IMR-90 (cell line): ENCODE measurements around the gene NACC1. TPM values are rescaled to one million over a fixed set of nuclear protein-coding genes. Genes with fewer than 3 reads are reported as not detected.

Experiments
- ATAC-seq: fragments of 200-7000 bp; cut with Tn5 transposase; 2 replicates; pipeline ENCODE4 v1.9.1; 2020; ENCODE audit warnings: low read depth, mild to moderate bottlenecking, moderate library complexity
- BruUV-seq: library from RNA; stranded (reverse); fragments of 400-500 nt; replicated peaks from 2 replicates; lab custom pipeline; 2021; lab: Mats Ljungman, UMichigan
- CTCF ChIA-PET: fragments of 300-600 bp; formaldehyde crosslinking; extraction: SDS; loops from one replicate; lab custom pipeline; 2021; ENCODE audit warnings: antibody characterized with exemption; lab: Yijun Ruan, JAX
- POLR2A ChIA-PET: fragments of 300-600 bp; sonication (Branson Sonifier 250); formaldehyde crosslinking; loops from one replicate; lab custom pipeline; 2022; ENCODE audit warnings: antibody characterized with exemption; ENCODE audit not compliant: unreplicated experiment; lab: Charles Lee
- DNase-seq: peaks from one replicate; pipeline ENCODE4 v3.0.0; 2013
- H2AFZ ChIP-seq: replicated peaks from 2 replicates; pipeline ENCODE3; 2013; ENCODE audit warnings: low read length, mild to moderate bottlenecking; ENCODE audit not compliant: poor library complexity
- H2AK5ac ChIP-seq: 2 replicates; pipeline ENCODE4 v1.6.1; 2013; ENCODE audit warnings: low read depth, low read length, inconsistent platforms
- H2AK9ac ChIP-seq: replicated peaks from 2 replicates; pipeline ENCODE3; 2013; ENCODE audit warnings: mild to moderate bottlenecking, low read depth, low read length, moderate library complexity; ENCODE audit not compliant: poor library complexity
- H2BK120ac ChIP-seq: 2 replicates; pipeline ENCODE4 v1.6.1; 2013; ENCODE audit warnings: low read depth, low read length, inconsistent platforms
- H2BK15ac ChIP-seq: 3 replicates; pipeline ENCODE4 v1.6.1; 2013; ENCODE audit warnings: low read depth, low read length, inconsistent platforms
- H2BK20ac ChIP-seq: 2 replicates; pipeline ENCODE4 v1.6.1; 2013; ENCODE audit warnings: low read depth, mild to moderate bottlenecking, inconsistent platforms, low read length, moderate library complexity
- H2BK5ac ChIP-seq: 2 replicates; pipeline ENCODE4 v1.6.1; 2013; ENCODE audit warnings: mild to moderate bottlenecking, low read depth, low read length, inconsistent platforms; ENCODE audit not compliant: poor library complexity, severe bottlenecking
- H3K14ac ChIP-seq: replicated peaks from 2 replicates; pipeline ENCODE4 v1.6.1; 2013; ENCODE audit warnings: low read depth, low read length, inconsistent platforms
- H3K18ac ChIP-seq: 2 replicates; pipeline ENCODE4 v1.6.1; 2013; ENCODE audit warnings: low read depth, low read length, control low read depth
- H3K23ac ChIP-seq: 2 replicates; pipeline ENCODE4 v1.6.1; 2013; ENCODE audit warnings: low read depth, low read length, inconsistent platforms
- H3K27ac ChIP-seq: 2 replicates; pipeline ENCODE4 v1.5.1; 2013; ENCODE audit warnings: mild to moderate bottlenecking, control low read depth, low read length; ENCODE audit not compliant: insufficient read depth
- H3K27me3 ChIP-seq: 2 replicates; pipeline ENCODE4 v1.6.1; 2013; ENCODE audit warnings: low read length; ENCODE audit not compliant: control insufficient read depth, insufficient read depth
- H3K36me3 ChIP-seq: 2 replicates; pipeline ENCODE4 v1.6.1; 2013; ENCODE audit warnings: low read length, mixed read lengths; ENCODE audit not compliant: control insufficient read depth, insufficient read depth
- H3K4ac ChIP-seq: 2 replicates; pipeline ENCODE4 v1.6.1; 2013; ENCODE audit warnings: low read depth, low read length, inconsistent platforms
- H3K4me1 ChIP-seq: 2 replicates; pipeline ENCODE4 v1.6.1; 2013; ENCODE audit warnings: low read length, mixed read lengths; ENCODE audit not compliant: control insufficient read depth, insufficient read depth
- H3K4me2 ChIP-seq: 2 replicates; pipeline ENCODE4 v1.6.1; 2013; ENCODE audit warnings: low read depth, mild to moderate bottlenecking, control low read depth, low read length, moderate library complexity
- H3K4me3 ChIP-seq: 2 replicates; pipeline ENCODE4 v1.5.1; 2013; ENCODE audit warnings: low read depth, mild to moderate bottlenecking, control low read depth, low read length, moderate library complexity; ENCODE audit not compliant: insufficient read depth
- H3K56ac ChIP-seq: 2 replicates; pipeline ENCODE4 v1.6.1; 2013; ENCODE audit warnings: low read length, inconsistent platforms; ENCODE audit not compliant: insufficient read depth; ENCODE audit errors: extremely low read depth
- H3K79me1 ChIP-seq, 2 experiments: 2 replicates each; pipeline ENCODE4 v1.6.1; 2013; ENCODE audit warnings: low read length in 2 of 2, inconsistent platforms in 1 of 2, low read depth in 1 of 2
- H3K9ac ChIP-seq: 2 replicates; pipeline ENCODE4 v1.6.1; 2013; ENCODE audit warnings: low read depth, low read length, control low read depth
- H3K9me1 ChIP-seq: 2 replicates; pipeline ENCODE4 v1.6.1; 2013; ENCODE audit warnings: low read length, inconsistent platforms; ENCODE audit not compliant: insufficient read depth
- H3K9me3 ChIP-seq: 2 replicates; pipeline ENCODE4 v1.6.1; 2013; ENCODE audit warnings: low read length; ENCODE audit not compliant: control insufficient read depth, insufficient read depth
- H4K20me1 ChIP-seq: 2 replicates; pipeline ENCODE4 v1.6.1; 2013; ENCODE audit warnings: low read length, inconsistent platforms; ENCODE audit not compliant: insufficient read depth
- H4K5ac ChIP-seq: 2 replicates; pipeline ENCODE4 v1.6.1; 2013; ENCODE audit warnings: mild to moderate bottlenecking, low read depth, low read length, control low read depth
- H4K8ac ChIP-seq, 2 experiments: 2 replicates each; pipeline ENCODE4 v1.6.1; 2013; ENCODE audit warnings: low read depth in 2 of 2, low read length in 2 of 2, control low read depth in 1 of 2, inconsistent platforms in 1 of 2
- H4K91ac ChIP-seq: 2 replicates; pipeline ENCODE4 v1.6.1; 2013; ENCODE audit warnings: low read depth, low read length, inconsistent platforms; ENCODE audit not compliant: insufficient read depth
- BHLHE40 ChIP-seq: fragments of 150-350 bp; IDR thresholded peaks from 2 replicates; pipeline ENCODE4 v1.6.1; 2016; ENCODE audit warnings: mild to moderate bottlenecking, low read depth, low read length
- CEBPB ChIP-seq: IDR thresholded peaks from 2 replicates; pipeline ENCODE4 v1.6.1; 2012; ENCODE audit warnings: low read depth, low read length, improper control_type of control experiment
- CHD1 ChIP-seq: IDR thresholded peaks from 2 replicates; pipeline ENCODE4 v1.6.1; 2012; ENCODE audit warnings: low read depth, low read length, improper control_type of control experiment
- FOS ChIP-seq: fragments of 150-350 bp; IDR thresholded peaks from 2 replicates; pipeline ENCODE4 v1.6.1; 2016; ENCODE audit warnings: low read depth, low read length
- NFE2L2 ChIP-seq: fragments of 150-350 bp; IDR thresholded peaks from 2 replicates; pipeline ENCODE4 v1.6.1; 2016; ENCODE audit warnings: low read depth, mild to moderate bottlenecking, low read length
- POLR2A ChIP-seq: IDR thresholded peaks from 2 replicates; pipeline ENCODE4 v1.6.1; 2012; ENCODE audit warnings: mild to moderate bottlenecking, low read depth, low read length
- RAD21 ChIP-seq: IDR thresholded peaks from 2 replicates; pipeline ENCODE4 v1.6.1; 2012; ENCODE audit warnings: low read length, improper control_type of control experiment
- RCOR1 ChIP-seq: IDR thresholded peaks from 2 replicates; pipeline ENCODE4 v1.6.1; 2012; ENCODE audit warnings: mild to moderate bottlenecking, low read length, improper control_type of control experiment; ENCODE audit not compliant: insufficient replicate concordance
- RFX5 ChIP-seq: IDR thresholded peaks from 2 replicates; pipeline ENCODE4 v1.8.0; 2012; ENCODE audit warnings: low read depth, mild to moderate bottlenecking, low read length, moderate library complexity
- WGBS, 2 experiments: methylation state at CpG; one replicate each; pipeline versions ENCODE4 v1.1.5 to v1.1.7; 2013; ENCODE audit warnings: missing lambda C conversion rate in 2 of 2; ENCODE audit not compliant: insufficient read length in 1 of 2; ENCODE audit errors: extremely low coverage in 2 of 2; 5-methylcytosine and 5-hydroxymethylcytosine counted together
- dilution Hi-C: fragments of 300-500 bp; cut with HindIII; formaldehyde crosslinking; loops from one replicate; pipeline ENCODE4 v1.14.3; 2018; ENCODE audit warnings: low sequenced_read_pairs; ENCODE audit not compliant: unreplicated experiment
- in situ Hi-C: fragments of 300-500 bp; cut with MboI; formaldehyde crosslinking; loops from 3 replicates; pipeline ENCODE4 v1.14.3; 2019; ENCODE audit warnings: low sequenced_read_pairs, inconsistent platforms, mixed read lengths
- intact Hi-C: fragments of 100-400 bp; cut with micrococcal nuclease; formaldehyde crosslinking; loops from 2 replicates; pipeline ENCODE4 v1.10.0; 2022
- polyA plus RNA-seq, 3 experiments: library from polyadenylated mRNA; depleted of rRNA; stranded (reverse); fragments of >200 nt; gene quantifications; 2 replicates each; pipeline ENCODE4 v1.2.3, GENCODE V29; 2012; ENCODE audit warnings: low replicate concordance in 1 of 3
- total RNA-seq: library from RNA; depleted of rRNA; stranded (reverse); fragments of >200 nt; gene quantifications from 2 replicates; pipeline ENCODE4 v1.2.3, GENCODE V29; 2012
- TF ChIP-seq, protein P1 (sequence below): fragments of 150-350 bp; IDR thresholded peaks from 2 replicates; pipeline ENCODE4 v1.6.1; 2017; ENCODE audit warnings: mild to moderate bottlenecking, antibody characterized with exemption, low read length, low read depth
- TF ChIP-seq, protein P2 (sequence below): conservative IDR thresholded peaks from 2 replicates; pipeline ENCODE4 v1.5.1; 2012; ENCODE audit warnings: mild to moderate bottlenecking, low read depth, low read length, improper control_type of control experiment

The NACC1 gene
- total and polyA plus RNA-seq, 2 of the 4 experiments (the other 2 are of a cell fraction), result 42.5 to 181 TPM

DNA sequence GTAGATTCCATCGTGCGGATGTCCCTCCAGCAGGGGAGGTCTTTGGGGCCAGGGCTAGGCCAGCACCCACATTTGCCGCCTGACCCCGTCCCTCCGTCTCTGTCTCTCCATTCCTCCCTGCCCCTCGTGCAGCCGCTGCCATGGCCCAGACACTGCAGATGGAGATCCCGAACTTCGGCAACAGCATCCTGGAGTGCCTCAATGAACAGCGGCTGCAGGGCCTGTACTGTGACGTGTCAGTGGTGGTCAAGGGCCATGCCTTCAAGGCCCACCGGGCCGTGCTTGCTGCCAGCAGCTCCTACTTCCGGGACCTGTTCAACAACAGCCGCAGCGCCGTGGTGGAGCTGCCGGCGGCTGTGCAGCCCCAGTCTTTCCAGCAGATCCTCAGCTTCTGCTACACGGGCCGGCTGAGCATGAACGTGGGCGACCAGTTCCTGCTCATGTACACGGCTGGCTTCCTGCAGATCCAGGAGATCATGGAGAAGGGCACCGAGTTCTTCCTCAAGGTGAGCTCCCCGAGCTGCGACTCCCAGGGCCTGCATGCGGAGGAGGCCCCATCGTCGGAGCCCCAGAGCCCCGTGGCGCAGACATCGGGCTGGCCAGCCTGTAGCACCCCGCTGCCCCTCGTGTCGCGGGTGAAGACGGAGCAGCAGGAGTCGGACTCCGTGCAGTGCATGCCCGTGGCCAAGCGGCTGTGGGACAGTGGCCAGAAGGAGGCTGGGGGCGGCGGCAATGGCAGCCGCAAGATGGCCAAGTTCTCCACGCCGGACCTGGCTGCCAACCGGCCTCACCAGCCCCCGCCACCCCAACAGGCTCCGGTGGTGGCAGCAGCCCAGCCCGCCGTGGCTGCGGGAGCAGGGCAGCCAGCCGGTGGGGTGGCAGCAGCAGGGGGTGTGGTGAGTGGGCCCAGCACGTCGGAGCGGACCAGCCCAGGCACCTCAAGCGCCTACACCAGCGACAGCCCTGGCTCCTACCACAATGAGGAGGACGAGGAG lies 17.3 kb downstream of the NACC1 start (continued):
- no peak for TF ChIP-seq CHD1
- no peak for TF ChIP-seq BHLHE40

DNA sequence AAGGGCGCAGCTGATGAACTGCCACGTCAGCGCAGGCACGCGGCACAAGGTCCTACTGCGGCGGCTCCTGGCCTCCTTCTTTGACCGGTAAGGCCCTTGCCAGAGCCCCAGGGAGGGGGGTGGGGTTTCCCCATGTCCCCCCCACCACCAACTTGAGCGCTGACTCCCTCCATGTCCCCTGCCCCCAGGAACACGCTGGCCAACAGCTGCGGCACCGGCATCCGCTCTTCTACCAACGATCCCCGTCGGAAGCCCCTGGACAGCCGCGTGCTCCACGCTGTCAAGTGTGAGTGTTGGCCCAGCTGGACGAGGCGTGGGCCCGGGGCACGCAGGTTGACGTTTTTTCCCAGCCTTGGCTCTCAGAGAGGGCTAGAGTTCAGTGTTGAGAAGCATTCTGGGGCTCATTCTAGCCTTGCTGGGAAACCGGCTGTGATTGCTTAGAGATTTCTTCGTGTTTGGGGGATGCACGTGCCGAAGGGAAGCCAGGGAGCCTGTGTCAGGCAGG lies 19.3 kb downstream of the NACC1 start:
- H3K18ac ChIP-seq, result no peak overlapping the region
- H3K23ac ChIP-seq, result no peak overlapping the region
- BruUV-seq, result no TSS peak
- ChIA-PET CTCF (no interaction called here), POLR2A (interaction anchor here (0.8 kb wide), 1 partner anchor 13 kb away, joined by 3 read pairs; the partner anchor contains the start of genes IER2 and STX10)
- no peak for ATAC-seq
- H3K9me1 ChIP-seq, result peaks cover 10% of the 10 kb centered on the region
- intact Hi-C loops (no loop called here), in situ Hi-C loops (no loop called here), dilution Hi-C loops (no loop called here)
- no peak overlapping the region for H3K4me2 ChIP-seq
- H2AK9ac ChIP-seq, result no peak overlapping the region
- peaks cover 45% of the 10 kb centered on the region for H4K20me1 ChIP-seq
- no peak overlapping the region for H3K14ac ChIP-seq
- H2BK5ac ChIP-seq, result no peak overlapping the region
- no peaks in the 10 kb centered on the region for H3K9me3 ChIP-seq
- H3K9ac ChIP-seq, result no peak overlapping the region
- 91% methylated on average over 14 of the region's 28 CpGs; no CpG with 5 or more reads in 1 of the 2 experiments for WGBS, 2 experiments
- no peak overlapping the region for H3K56ac ChIP-seq
- no peak overlapping the region for H3K4me3 ChIP-seq
- no peak overlapping the region for H3K27ac ChIP-seq
- H3K4ac ChIP-seq, result no peak overlapping the region
- H3K36me3 ChIP-seq, result peaks cover 45% of the 10 kb centered on the region
- no peak overlapping the region for H4K8ac ChIP-seq
- H4K5ac ChIP-seq, result no peak overlapping the region
- H2BK15ac ChIP-seq, result no peak overlapping the region
- peaks cover 23 to 74% of the 10 kb centered on the region in 2 experiments; a peak in 3 of 4 replicates for H3K79me1 ChIP-seq
- DNase-seq, result no peak
- peaks cover 7% of the 10 kb centered on the region for H3K4me1 ChIP-seq
- no peak overlapping the region for H4K91ac ChIP-seq
- no peak overlapping the region for H2BK120ac ChIP-seq
- no peak overlapping the region for H2AFZ ChIP-seq
- TF ChIP-seq, protein P1, sequence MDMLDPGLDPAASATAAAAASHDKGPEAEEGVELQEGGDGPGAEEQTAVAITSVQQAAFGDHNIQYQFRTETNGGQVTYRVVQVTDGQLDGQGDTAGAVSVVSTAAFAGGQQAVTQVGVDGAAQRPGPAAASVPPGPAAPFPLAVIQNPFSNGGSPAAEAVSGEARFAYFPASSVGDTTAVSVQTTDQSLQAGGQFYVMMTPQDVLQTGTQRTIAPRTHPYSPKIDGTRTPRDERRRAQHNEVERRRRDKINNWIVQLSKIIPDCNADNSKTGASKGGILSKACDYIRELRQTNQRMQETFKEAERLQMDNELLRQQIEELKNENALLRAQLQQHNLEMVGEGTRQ, result no peak
- TF ChIP-seq, protein P2, sequence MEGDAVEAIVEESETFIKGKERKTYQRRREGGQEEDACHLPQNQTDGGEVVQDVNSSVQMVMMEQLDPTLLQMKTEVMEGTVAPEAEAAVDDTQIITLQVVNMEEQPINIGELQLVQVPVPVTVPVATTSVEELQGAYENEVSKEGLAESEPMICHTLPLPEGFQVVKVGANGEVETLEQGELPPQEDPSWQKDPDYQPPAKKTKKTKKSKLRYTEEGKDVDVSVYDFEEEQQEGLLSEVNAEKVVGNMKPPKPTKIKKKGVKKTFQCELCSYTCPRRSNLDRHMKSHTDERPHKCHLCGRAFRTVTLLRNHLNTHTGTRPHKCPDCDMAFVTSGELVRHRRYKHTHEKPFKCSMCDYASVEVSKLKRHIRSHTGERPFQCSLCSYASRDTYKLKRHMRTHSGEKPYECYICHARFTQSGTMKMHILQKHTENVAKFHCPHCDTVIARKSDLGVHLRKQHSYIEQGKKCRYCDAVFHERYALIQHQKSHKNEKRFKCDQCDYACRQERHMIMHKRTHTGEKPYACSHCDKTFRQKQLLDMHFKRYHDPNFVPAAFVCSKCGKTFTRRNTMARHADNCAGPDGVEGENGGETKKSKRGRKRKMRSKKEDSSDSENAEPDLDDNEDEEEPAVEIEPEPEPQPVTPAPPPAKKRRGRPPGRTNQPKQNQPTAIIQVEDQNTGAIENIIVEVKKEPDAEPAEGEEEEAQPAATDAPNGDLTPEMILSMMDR, result no peak
- TF ChIP-seq RCOR1, result no peak
- TF ChIP-seq NFE2L2, result no peak
- TF ChIP-seq CEBPB, result no peak
- no peak for TF ChIP-seq FOS
- no peak for TF ChIP-seq RFX5
- TF ChIP-seq RAD21, result no peak
- TF ChIP-seq POLR2A, result no peak
- H3K27me3 ChIP-seq, result no peaks in the 10 kb centered on the region
- H2AK5ac ChIP-seq, result no peak overlapping the region
- no peak overlapping the region for H2BK20ac ChIP-seq
